Common myeloid progenitor, CD34-positive (primary cell): Measurements from ENCODE around the gene PPP2R5C.

Experiments
- CTCF ChIA-PET: fragments of 350-600 bp; sonication (Branson Sonifier 250); formaldehyde crosslinking; loops from one replicate; lab custom pipeline; 2021; ENCODE audit warnings: antibody characterized with exemption; lab: Charles Lee
- POLR2A ChIA-PET: fragments of 350-600 bp; sonication (Branson Sonifier 250); formaldehyde crosslinking; loops from one replicate; lab custom pipeline; 2021; ENCODE audit warnings: antibody characterized with exemption; lab: Charles Lee
- DNase-seq, 3 donors: peaks; one replicate each; pipeline versions ENCODE4 v3.0.0 to v3.0.0-alpha.2; 2013
- H3K27ac ChIP-seq, 2 experiments: 1 replicate in 1 of 2; 2 replicates in 1 of 2; pipeline ENCODE4 v1.7.0; 2013; ENCODE audit warnings: inconsistent platforms in 2 of 2, low read length in 2 of 2, mild to moderate bottlenecking in 2 of 2, low read depth in 1 of 2, moderate library complexity in 1 of 2; ENCODE audit not compliant: severe bottlenecking in 2 of 2, insufficient read depth in 1 of 2, poor library complexity in 1 of 2
- H3K27me3 ChIP-seq, 5 experiments: replicated peaks in 2 of 5; 1 replicate in 3 of 5; 2 replicates in 2 of 5; pipeline versions ENCODE4 v1.6.1 to v1.7.0; 2013; ENCODE audit warnings: low read length in 4 of 5, mild to moderate bottlenecking in 2 of 5, moderate library complexity in 2 of 5, inconsistent platforms in 1 of 5; ENCODE audit not compliant: insufficient read depth in 5 of 5, control insufficient read depth in 4 of 5
- H3K36me3 ChIP-seq, 4 experiments: 1 replicate in 2 of 4; 2 replicates in 2 of 4; pipeline versions ENCODE4 v1.6.1 to v1.7.0; 2013; ENCODE audit warnings: low read length in 3 of 4, control low read depth in 1 of 4, mild to moderate bottlenecking in 1 of 4; ENCODE audit not compliant: control insufficient read depth in 4 of 4, insufficient read depth in 4 of 4
- H3K4me1 ChIP-seq, 4 experiments: 1 replicate in 3 of 4; 2 replicates in 1 of 4; pipeline versions ENCODE4 v1.6.1 to v1.7.1; 2013; ENCODE audit warnings: low read length in 3 of 4, mild to moderate bottlenecking in 3 of 4, control low read depth in 1 of 4, inconsistent platforms in 1 of 4, moderate library complexity in 1 of 4; ENCODE audit not compliant: control insufficient read depth in 4 of 4, insufficient read depth in 4 of 4; ENCODE audit errors: control extremely low read depth in 1 of 4
- H3K4me3 ChIP-seq, 7 experiments: 1 replicate in 4 of 7; 2 replicates in 3 of 7; pipeline versions ENCODE4 v1.5.1 to v1.7.0; 2013; ENCODE audit warnings: mild to moderate bottlenecking in 7 of 7, low read length in 6 of 7, moderate library complexity in 6 of 7, inconsistent platforms in 2 of 7, low read depth in 2 of 7, control low read depth in 1 of 7; ENCODE audit not compliant: insufficient read depth in 4 of 7, control insufficient read depth in 1 of 7; ENCODE audit errors: extremely low read depth in 1 of 7
- H3K9me3 ChIP-seq, 5 experiments: 1 replicate in 4 of 5; 2 replicates in 1 of 5; pipeline versions ENCODE4 v1.6.1 to v1.7.1; 2013; ENCODE audit warnings: low read length in 4 of 5, mild to moderate bottlenecking in 2 of 5, inconsistent platforms in 1 of 5, low read depth in 1 of 5, moderate library complexity in 1 of 5; ENCODE audit not compliant: control insufficient read depth in 4 of 5, insufficient read depth in 2 of 5; ENCODE audit errors: control extremely low read depth in 1 of 5
- WGBS: methylation state at CpG from one replicate; pipeline ENCODE4 v1.1.5; 2013; ENCODE audit not compliant: insufficient coverage; 5-methylcytosine and 5-hydroxymethylcytosine counted together

PPP2R5C gene

GRCh38 chr14:101925152-101925551 is 163.6 kb downstream of the PPP2R5C start:
- Histone ChIP-seq H3K27ac (no peak overlapping the region), H3K27me3 (no peaks in the 10 kb centered on the region), H3K36me3 (peaks cover 0 to 27% (median 8%) of the 10 kb centered on the region in 4 experiments), H3K4me1 (no peaks in the 10 kb centered on the region), H3K4me3 (no peak overlapping the region), H3K9me3 (no peaks in the 10 kb centered on the region)
- ChIA-PET CTCF (no interaction called here), POLR2A (no interaction called here)
- DNase-seq = no peak
- 98% methylated on average over 23 of the region's 33 CpGs for WGBS

DNA sequence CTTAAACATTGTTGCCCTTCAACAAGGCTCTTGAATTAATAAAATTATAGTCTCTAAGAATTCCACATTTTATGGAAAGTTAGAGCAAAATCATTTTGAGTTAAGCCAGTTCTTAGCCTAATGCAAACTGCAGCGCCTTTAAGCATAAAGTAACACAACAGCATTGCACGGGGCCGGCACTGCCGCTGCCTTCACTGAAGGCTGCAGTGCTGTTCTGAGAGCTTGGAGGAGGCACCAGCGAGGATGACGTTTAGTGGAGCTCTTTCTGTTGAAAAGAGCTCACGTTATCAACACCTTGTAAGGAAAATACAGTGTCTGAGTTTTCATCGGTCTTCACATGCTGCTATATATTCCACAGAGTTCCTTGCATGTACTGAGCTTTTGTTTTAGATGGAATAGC is 164.6 kb downstream of the PPP2R5C start:
- H3K27ac ChIP-seq = no peak overlapping the region
- POLR2A ChIA-PET = no interaction called here

DNA sequence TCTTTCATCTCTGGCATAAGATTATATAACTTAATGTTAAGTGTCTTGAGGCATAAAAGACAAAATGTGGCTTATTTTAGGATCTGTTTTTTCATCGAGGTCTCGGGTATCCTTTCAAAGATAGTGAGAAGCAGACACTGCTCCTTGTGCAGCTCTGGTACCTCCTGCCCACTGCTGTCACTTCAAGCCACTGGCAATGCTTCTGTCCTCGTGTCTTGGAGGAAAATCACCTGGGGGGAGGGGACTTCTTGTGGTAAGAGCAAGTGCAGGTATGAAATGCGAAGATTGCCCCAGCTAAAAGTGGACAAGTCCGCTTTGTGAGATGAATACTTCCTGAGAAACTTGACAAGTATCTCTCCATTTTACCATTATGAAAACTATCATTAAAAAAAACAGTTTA is 165.1 kb downstream of the PPP2R5C start:
- Histone ChIP-seq H3K9me3 (no peaks in the 10 kb centered on the region), H3K27ac (no peak overlapping the region), H3K4me1 (no peaks in the 10 kb centered on the region), H3K4me3 (no peak overlapping the region), H3K36me3 (peaks cover 0 to 27% (median 7%) of the 10 kb centered on the region in 4 experiments), H3K27me3 (no peaks in the 10 kb centered on the region)
- POLR2A ChIA-PET = no interaction called here
- WGBS = 100% methylated on average over 2 of the region's 5 CpGs
- CTCF ChIA-PET = interaction anchor here (1.4 kb wide), 1 partner anchor 11 kb away, joined by 3 read pairs; no protein-coding TSS in a partner anchor
- no peak for DNase-seq

More for the DNA sequence above, 164.6 kb downstream of the PPP2R5C start:
- CTCF ChIA-PET = interaction anchor here (1.4 kb wide), 1 partner anchor 11 kb away, joined by 3 read pairs; no protein-coding TSS in a partner anchor
- no peak overlapping the region for H3K4me3 ChIP-seq
- H3K9me3 ChIP-seq = no peaks in the 10 kb centered on the region
- no peaks in the 10 kb centered on the region for H3K27me3 ChIP-seq
- DNase-seq = no peak
- peaks cover 0 to 27% (median 7%) of the 10 kb centered on the region in 4 experiments for H3K36me3 ChIP-seq
- 100% methylated on average over 5 of the region's 8 CpGs for WGBS
- no peaks in the 10 kb centered on the region for H3K4me1 ChIP-seq

DNA sequence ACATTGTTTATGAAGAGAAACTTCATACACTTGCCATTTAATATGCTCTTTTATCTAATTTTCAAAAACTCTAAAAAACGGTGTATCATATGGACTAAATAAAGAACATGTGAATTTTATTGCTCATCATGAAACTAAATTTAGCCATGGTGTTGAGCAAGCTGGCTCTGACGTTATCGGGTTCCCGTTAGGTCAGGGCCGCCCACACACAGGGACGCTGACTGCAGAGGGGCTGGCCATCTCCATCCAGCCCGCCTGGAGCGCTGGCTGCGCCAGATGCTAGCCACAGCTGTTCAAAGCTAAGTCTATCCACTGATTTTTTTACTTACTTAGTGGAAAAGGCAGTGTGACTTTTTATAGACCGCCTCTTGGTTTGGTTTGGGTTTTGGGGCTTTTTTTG is 166.3 kb downstream of the PPP2R5C start:
- peaks cover 0 to 23% (median 6%) of the 10 kb centered on the region in 4 experiments for H3K36me3 ChIP-seq
- no peak for DNase-seq
- H3K4me1 ChIP-seq = no peaks in the 10 kb centered on the region
- no peaks in the 10 kb centered on the region for H3K27me3 ChIP-seq
- POLR2A ChIA-PET = no interaction called here
- H3K27ac ChIP-seq = no peak overlapping the region
- CTCF ChIA-PET = no interaction called here
- WGBS = 89% methylated on average over 7 of the region's 10 CpGs
- H3K4me3 ChIP-seq = no peak overlapping the region
- no peaks in the 10 kb centered on the region for H3K9me3 ChIP-seq

DNA sequence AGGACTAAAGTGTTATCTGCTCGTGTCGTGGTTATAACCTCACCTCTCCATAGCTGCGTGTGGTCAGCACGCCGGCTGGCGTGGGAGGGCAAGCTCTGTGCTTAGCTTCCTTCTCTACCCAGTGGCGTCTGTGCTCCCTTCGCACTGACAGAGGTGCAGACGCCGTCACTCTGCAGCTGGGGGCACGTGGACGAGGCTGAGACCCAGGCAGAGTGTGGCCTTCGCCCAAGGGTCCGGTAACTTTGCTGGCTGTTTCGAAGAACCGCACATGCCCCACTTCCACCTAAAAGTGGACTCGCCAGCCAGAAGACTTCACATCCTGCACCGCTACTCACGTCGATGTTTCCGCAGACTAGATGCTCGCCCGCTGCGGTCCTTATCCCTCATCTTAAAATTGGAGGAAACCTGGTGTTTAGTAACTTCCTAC is 166.9 kb downstream of the PPP2R5C start:
- no peaks in the 10 kb centered on the region for H3K9me3 ChIP-seq
- H3K4me1 ChIP-seq = no peaks in the 10 kb centered on the region
- ChIA-PET CTCF (interaction anchor here (1.1 to 2.0 kb wide), 2 partner anchors 12 to 157 kb away, joined by 3 to 4 read pairs; no protein-coding TSS in a partner anchor), POLR2A (no interaction called here)
- no peak overlapping the region for H3K4me3 ChIP-seq
- no peak overlapping the region for H3K27ac ChIP-seq
- 97% methylated on average over 22 of the region's 24 CpGs for WGBS
- peaks cover 0 to 17% (median 5%) of the 10 kb centered on the region in 4 experiments for H3K36me3 ChIP-seq
- H3K27me3 ChIP-seq = no peaks in the 10 kb centered on the region
- DNase-seq = no peak

- POLR2A ChIA-PET = no interaction called here
Observed at GRCh38 chr14:101929096-101929495, 167.6 kb downstream of the PPP2R5C start.

DNA sequence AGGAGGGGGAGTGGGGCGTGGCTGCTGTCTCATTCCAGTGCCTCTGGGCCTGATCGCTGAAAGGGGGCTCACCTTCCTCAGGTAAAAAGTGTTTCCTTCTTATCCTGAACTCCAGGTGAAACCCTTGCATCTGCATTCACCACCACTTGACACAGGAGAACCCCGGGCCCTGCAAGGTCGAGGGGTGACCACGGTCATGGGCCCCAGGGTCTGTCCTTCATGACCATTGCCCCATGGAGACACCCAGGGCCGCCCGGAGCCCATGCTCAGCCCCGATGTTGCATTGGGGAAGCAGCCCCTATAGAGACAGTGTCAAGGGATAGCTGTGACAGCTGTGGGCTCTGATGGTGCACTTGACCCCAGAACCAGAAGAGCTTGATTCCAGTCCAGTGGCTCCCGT is 168.4 kb downstream of the PPP2R5C start:
- Histone ChIP-seq H3K4me1 (no peaks in the 10 kb centered on the region), H3K27me3 (peaks cover 0 to 3% (median 0%) of the 10 kb centered on the region in 5 experiments), H3K9me3 (no peaks in the 10 kb centered on the region), H3K4me3 (no peak overlapping the region), H3K36me3 (peaks cover 0 to 13% (median 5%) of the 10 kb centered on the region in 4 experiments), H3K27ac (no peak overlapping the region)
- no peak for DNase-seq
- ChIA-PET CTCF (interaction anchor here (1.2 to 2.0 kb wide), 2 partner anchors 13 to 24 kb away, joined by 3 to 4 read pairs; no protein-coding TSS in a partner anchor), POLR2A (interaction anchor here (0.6 kb wide), 1 partner anchor 222 kb away, joined by 3 read pairs; no protein-coding TSS in a partner anchor)
- WGBS = 98% methylated on average over 9 of the region's 9 CpGs

More at GRCh38 chr14:101929096-101929495, 167.6 kb downstream of the PPP2R5C start:
- Histone ChIP-seq H3K27me3 (no peaks in the 10 kb centered on the region), H3K27ac (no peak overlapping the region), H3K9me3 (no peaks in the 10 kb centered on the region), H3K4me1 (no peaks in the 10 kb centered on the region), H3K36me3 (peaks cover 0 to 17% (median 5%) of the 10 kb centered on the region in 4 experiments), H3K4me3 (no peak overlapping the region)
- CTCF ChIA-PET = interaction anchor here (1.1 to 2.0 kb wide), 2 partner anchors 12 to 158 kb away, joined by 3 to 4 read pairs; no protein-coding TSS in a partner anchor
- WGBS = 98% methylated on average over 9 of the region's 10 CpGs
- no peak for DNase-seq
